Esophagus squamous epithelium (tissue), 4 donors: ENCODE data around the gene FAM163A.

ENCODE experiments used
- POLR2A ChIP-seq, 4 donors: fragments of 450-650 bp; IDR thresholded peaks; one replicate each; pipeline ENCODE4 v1.6.1; 2017; ENCODE audit warnings: antibody characterized with exemption in 4 of 4, mild to moderate bottlenecking in 4 of 4, moderate library complexity in 3 of 4
- TF ChIP-seq, protein P1 (sequence below), 6 experiments: fragments of 450-650 bp in 4 of 6; fragments of 200-600 bp in 2 of 6; sonication (generic) in 2 of 6; IDR thresholded peaks; one replicate each; pipeline ENCODE4 v1.5.1; 2016 to 2019; ENCODE audit warnings: antibody characterized with exemption in 6 of 6, mild to moderate bottlenecking in 4 of 6, moderate library complexity in 4 of 6

DNA sequence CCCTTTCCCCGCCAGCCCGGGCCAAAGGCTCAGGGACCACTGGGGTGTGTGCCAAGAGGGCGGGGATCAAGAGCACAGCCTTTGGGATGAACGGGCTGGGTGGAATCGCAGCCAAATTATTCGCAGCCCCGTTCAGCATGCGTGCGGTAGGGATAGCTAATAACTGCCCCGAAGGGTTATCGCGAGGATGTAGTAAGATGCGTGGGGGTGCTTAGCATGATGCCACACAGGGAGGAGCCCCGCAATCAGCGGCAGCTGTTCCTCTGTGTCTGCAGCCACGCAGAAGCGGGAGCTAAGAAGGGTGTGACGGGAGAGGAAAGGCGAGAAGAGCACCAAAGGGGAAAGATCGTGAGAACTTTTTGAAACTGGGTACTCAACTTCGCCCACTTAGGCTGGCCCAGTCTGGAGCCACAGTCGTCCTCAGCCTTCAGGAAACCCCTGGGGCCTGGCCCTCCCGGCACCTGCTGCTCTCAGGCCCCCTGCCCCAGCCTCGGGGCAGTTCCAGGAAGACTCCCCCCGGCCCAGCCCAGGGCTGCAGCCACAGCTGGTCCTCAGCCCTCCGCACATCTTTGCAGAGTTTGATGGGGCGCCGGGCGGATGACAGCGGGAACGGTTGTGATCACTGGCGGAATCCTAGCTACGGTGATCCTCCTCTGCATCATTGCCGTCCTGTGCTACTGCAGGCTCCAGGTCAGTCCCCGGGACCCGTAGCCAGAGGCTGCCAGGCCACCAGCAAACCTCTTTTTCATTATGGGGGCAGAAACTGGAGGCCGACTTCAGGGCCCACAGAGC, 69.6 kb downstream of the FAM163A start:
- TF ChIP-seq, protein P1, sequence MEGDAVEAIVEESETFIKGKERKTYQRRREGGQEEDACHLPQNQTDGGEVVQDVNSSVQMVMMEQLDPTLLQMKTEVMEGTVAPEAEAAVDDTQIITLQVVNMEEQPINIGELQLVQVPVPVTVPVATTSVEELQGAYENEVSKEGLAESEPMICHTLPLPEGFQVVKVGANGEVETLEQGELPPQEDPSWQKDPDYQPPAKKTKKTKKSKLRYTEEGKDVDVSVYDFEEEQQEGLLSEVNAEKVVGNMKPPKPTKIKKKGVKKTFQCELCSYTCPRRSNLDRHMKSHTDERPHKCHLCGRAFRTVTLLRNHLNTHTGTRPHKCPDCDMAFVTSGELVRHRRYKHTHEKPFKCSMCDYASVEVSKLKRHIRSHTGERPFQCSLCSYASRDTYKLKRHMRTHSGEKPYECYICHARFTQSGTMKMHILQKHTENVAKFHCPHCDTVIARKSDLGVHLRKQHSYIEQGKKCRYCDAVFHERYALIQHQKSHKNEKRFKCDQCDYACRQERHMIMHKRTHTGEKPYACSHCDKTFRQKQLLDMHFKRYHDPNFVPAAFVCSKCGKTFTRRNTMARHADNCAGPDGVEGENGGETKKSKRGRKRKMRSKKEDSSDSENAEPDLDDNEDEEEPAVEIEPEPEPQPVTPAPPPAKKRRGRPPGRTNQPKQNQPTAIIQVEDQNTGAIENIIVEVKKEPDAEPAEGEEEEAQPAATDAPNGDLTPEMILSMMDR (IDR thresholded peaks at IDR 0.05): no peak
- no peak for TF ChIP-seq POLR2A (IDR thresholded peaks at IDR 0.05)
